Sigmoid colon (tissue), 7 donors: ENCODE results near the gene BRI3. TPM values are rescaled to one million over a fixed set of nuclear protein-coding genes. Genes with fewer than 3 reads are reported as not detected.

Experiments
- DNase-seq: peaks from one replicate; pipeline ENCODE4 v3.0.0-alpha.2; 2019
- H3K27ac ChIP-seq, 4 donors: fragments of 200-600 bp; sonication (generic); one replicate each; pipeline ENCODE4 v1.5.1; 2016 to 2019; ENCODE audit warnings: mild to moderate bottlenecking in 1 of 4
- H3K27me3 ChIP-seq, 3 donors: fragments of 200-600 bp; sonication (generic); one replicate each; pipeline ENCODE4 v1.5.1; 2019; ENCODE audit warnings: mild to moderate bottlenecking in 1 of 3
- H3K36me3 ChIP-seq, 4 donors: fragments of 200-600 bp; sonication (generic); one replicate each; pipeline ENCODE4 v1.5.1; 2016 to 2019
- H3K4me1 ChIP-seq, 4 donors: fragments of 200-600 bp; sonication (generic); one replicate each; pipeline ENCODE4 v1.5.1; 2017 to 2019
- H3K4me3 ChIP-seq, 4 donors: fragments of 200-600 bp; sonication (generic); one replicate each; pipeline ENCODE4 v1.5.1; 2017 to 2019; ENCODE audit warnings: mild to moderate bottlenecking in 2 of 4, moderate library complexity in 1 of 4
- H3K9me3 ChIP-seq, 4 donors: fragments of 200-600 bp in 3 of 4; sonication (generic) in 3 of 4; one replicate each; pipeline versions ENCODE4 v1.5.1 to v1.6.1; 2013 to 2019
- EP300 ChIP-seq, 4 donors: sonication (generic); formaldehyde crosslinking; IDR thresholded peaks; one replicate each; pipeline ENCODE4 v1.6.1; 2017; ENCODE audit warnings: antibody characterized with exemption in 4 of 4
- POLR2A ChIP-seq, 2 donors: fragments of 450-650 bp; IDR thresholded peaks; one replicate each; pipeline ENCODE4 v1.6.1; 2016; ENCODE audit warnings: antibody characterized with exemption in 2 of 2, mild to moderate bottlenecking in 2 of 2, moderate library complexity in 2 of 2
- POLR2AphosphoS5 ChIP-seq, 4 donors: sonication (generic); formaldehyde crosslinking; IDR thresholded peaks; one replicate each; pipeline ENCODE4 v1.6.1; 2017; ENCODE audit warnings: antibody characterized with exemption in 4 of 4
- WGBS, 2 donors: extraction: QIAGEN DNeasy Blood & Tissue Kit; methylation state at CpG; one replicate each; pipeline ENCODE4 v1.1.7; 2013; 5-methylcytosine and 5-hydroxymethylcytosine counted together
- intact Hi-C: fragments of 100-400 bp; cut with DNase I; formaldehyde crosslinking; loops from one replicate; pipeline ENCODE4 v1.15.1; 2023
- polyA plus RNA-seq, 3 donors: library from polyadenylated mRNA; stranded (reverse); fragments of 200-250 nt; gene quantifications; one replicate each; pipeline ENCODE4 v1.2.3, GENCODE V29; 2013
- total RNA-seq, 4 donors: library from RNA; depleted of rRNA; stranded (reverse); fragments of >200 nt; gene quantifications; one replicate each; pipeline ENCODE4 v1.1.0, GENCODE V29; 2016
- TF ChIP-seq, protein P1 (sequence below), 4 experiments: fragments of 450-650 bp in 3 of 4; fragments of 200-600 bp in 1 of 4; IDR thresholded peaks; one replicate each; pipeline ENCODE4 v1.5.1; 2016 to 2019; ENCODE audit warnings: antibody characterized with exemption in 4 of 4, mild to moderate bottlenecking in 3 of 4, moderate library complexity in 2 of 4
- donor health status: healthy with polysubstance abuse.
- donor health status: Bipolar disorder and iron deficiency.
- donor health status: healthy.

The BRI3 gene
- total and polyA plus RNA-seq, 7 donors, result 44.9 to 344 (median 61.8) TPM

DNA sequence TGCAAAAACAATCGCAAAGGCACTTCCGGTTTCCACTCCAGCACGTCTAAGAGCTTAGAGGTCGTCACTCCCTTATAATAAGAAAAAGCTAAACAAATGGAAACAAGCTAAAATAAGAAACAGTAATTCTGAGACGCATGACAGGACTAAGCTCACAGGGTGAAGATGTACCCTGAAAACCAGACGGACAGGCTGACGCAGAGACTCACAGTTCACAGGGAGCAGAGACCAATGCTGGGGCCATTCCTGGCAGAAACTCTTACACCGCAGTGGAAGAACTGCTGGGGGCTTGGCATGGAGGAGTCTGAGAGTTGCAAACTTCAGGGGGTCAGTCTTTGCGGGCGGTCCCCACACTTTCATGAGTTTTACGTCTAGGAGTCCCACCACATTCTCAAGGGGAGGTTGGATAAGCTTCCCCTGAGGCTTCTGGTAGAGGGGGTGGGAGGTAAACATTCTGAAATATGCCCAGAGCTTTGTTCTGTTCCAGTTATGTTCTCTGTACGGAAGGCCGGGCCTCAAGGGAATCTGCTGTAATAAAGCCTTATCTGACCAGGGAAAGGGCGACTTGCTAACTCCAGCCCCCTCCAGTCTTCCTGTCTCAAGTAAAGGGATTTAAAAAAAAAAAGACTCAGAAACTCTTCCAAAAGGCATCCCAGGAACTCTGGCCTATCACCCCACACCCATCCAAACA lies 47.8 kb downstream of the BRI3 start:
- WGBS, 2 donors, result 72 to 83% methylated on average over 14 of the region's 14 CpGs
- DNase-seq, result no peak
- Histone ChIP-seq H3K27ac (no peak overlapping the region), H3K27me3 (peaks cover 0 to 5% (median 4%) of the 10 kb centered on the region in 3 donors), H3K4me3 (no peak overlapping the region), H3K36me3 (no peaks in the 10 kb centered on the region), H3K9me3 (no peaks in the 10 kb centered on the region), H3K4me1 (no peaks in the 10 kb centered on the region)
- intact Hi-C loops, result no loop called here
- TF ChIP-seq, protein P1, sequence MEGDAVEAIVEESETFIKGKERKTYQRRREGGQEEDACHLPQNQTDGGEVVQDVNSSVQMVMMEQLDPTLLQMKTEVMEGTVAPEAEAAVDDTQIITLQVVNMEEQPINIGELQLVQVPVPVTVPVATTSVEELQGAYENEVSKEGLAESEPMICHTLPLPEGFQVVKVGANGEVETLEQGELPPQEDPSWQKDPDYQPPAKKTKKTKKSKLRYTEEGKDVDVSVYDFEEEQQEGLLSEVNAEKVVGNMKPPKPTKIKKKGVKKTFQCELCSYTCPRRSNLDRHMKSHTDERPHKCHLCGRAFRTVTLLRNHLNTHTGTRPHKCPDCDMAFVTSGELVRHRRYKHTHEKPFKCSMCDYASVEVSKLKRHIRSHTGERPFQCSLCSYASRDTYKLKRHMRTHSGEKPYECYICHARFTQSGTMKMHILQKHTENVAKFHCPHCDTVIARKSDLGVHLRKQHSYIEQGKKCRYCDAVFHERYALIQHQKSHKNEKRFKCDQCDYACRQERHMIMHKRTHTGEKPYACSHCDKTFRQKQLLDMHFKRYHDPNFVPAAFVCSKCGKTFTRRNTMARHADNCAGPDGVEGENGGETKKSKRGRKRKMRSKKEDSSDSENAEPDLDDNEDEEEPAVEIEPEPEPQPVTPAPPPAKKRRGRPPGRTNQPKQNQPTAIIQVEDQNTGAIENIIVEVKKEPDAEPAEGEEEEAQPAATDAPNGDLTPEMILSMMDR (IDR thresholded peaks at IDR 0.05), result no peak
- TF ChIP-seq POLR2A (IDR thresholded peaks at IDR 0.05), result no peak
- no peak for TF ChIP-seq POLR2AphosphoS5 (IDR thresholded peaks at IDR 0.05)
- no peak for TF ChIP-seq EP300 (IDR thresholded peaks at IDR 0.05)

DNA sequence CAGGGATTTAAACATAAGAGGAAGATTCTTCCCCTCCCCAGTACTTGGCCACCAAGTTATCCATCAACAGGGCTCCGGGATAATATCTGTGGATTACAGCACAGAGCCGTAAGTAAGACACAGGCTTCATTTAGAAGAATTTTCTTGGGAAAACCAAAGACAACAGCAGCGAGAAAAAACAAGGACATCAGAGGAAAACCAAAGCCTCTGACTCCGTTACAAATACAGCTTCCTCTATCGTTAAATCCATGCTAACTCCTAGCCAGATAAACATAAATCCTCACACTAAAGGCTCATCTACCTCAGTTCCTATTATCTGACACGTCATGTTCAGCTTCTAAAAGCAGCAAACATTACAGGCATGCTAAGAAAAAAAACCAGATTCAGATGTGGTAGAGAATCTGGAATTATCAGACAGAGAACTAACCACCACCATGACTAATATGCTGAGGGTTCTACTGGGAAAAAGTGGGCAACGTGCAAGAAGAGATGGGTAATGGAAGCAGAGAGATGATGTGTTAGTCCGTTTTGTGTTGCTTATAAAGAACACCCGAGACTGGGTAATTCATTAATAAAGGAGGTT lies 48.4 kb downstream of the BRI3 start:
- WGBS, 2 donors, result 78 to 85% methylated on average over 9 of the region's 9 CpGs
- no peaks in the 10 kb centered on the region for H3K9me3 ChIP-seq
- no peaks in the 10 kb centered on the region for H3K36me3 ChIP-seq
- no peak overlapping the region for H3K4me3 ChIP-seq
- H3K27me3 ChIP-seq, result peaks cover 0 to 2% (median 0%) of the 10 kb centered on the region in 3 donors
- peak overlapping the region in 1 of 4 donors; percentile 18 for H3K27ac ChIP-seq
- intact Hi-C loops, result no loop called here
- TF ChIP-seq EP300 (IDR thresholded peaks at IDR 0.05), result no peak
- TF ChIP-seq, protein P1 (IDR thresholded peaks at IDR 0.05), result no peak
- TF ChIP-seq POLR2AphosphoS5 (IDR thresholded peaks at IDR 0.05), result no peak
- no peak for TF ChIP-seq POLR2A (IDR thresholded peaks at IDR 0.05)
- no peaks in the 10 kb centered on the region for H3K4me1 ChIP-seq
- no peak for DNase-seq

DNA sequence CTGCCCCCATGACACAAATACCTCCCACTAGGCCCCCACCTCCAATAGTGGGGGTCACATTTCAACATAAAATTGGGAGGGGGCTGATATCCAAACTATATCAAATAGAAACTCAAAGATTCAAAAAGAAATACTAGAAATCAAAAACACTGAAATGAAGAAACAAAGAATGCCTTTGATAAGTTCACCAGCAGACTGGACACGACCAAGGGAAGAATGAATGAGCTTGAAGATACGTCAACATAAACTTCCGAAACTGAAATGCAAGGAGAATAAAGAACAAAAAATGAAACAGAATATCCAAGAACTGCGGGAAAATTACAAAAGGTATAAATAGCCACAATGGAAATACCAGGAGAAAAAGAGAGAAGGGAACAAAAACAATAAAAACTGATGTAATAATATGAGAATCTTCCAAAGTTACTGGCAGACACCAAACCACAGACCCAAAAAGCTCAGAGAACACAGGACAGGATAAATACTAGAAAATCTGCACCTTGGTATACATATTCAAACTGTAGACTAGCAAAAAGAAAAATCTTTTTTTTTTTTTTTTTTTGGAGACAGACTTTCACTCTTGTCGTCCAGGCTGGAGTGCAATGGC lies 49.5 kb downstream of the BRI3 start:
- H3K27ac ChIP-seq, result no peak overlapping the region

DNA sequence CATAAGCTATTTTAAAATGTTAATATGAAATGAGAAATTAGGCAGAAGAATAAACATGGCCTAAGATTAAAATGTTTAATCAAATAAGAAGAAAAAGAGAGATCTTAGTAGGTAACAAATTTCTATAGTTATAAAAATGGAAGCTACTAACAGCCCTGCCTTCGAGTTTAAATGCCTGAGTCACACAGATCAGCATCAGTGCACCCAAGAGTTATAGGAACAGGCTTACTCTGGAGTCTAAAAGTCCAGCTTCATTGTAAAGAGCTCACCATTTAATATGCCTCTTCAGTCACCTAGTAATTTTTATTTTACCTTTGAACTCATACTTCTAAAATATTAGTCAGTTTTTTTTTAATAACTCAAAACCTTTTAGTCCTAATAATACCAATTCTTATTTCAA lies 52.6 kb downstream of the BRI3 start:
- WGBS, 2 donors, result 71 to 74% methylated on average over 1 of the region's 1 CpG
- Histone ChIP-seq H3K9me3 (no peaks in the 10 kb centered on the region), H3K4me1 (no peaks in the 10 kb centered on the region), H3K4me3 (no peak overlapping the region), H3K27me3 (no peaks in the 10 kb centered on the region), H3K27ac (no peak overlapping the region), H3K36me3 (no peaks in the 10 kb centered on the region)
- DNase-seq, result no peak
- intact Hi-C loops, result no loop called here
- TF ChIP-seq POLR2AphosphoS5 (IDR thresholded peaks at IDR 0.05) (no peak), POLR2A (IDR thresholded peaks at IDR 0.05) (no peak), EP300 (IDR thresholded peaks at IDR 0.05) (no peak)
- TF ChIP-seq, protein P1 (IDR thresholded peaks at IDR 0.05), result no peak

More for the DNA sequence above, 49.5 kb downstream of the BRI3 start:
- Histone ChIP-seq H3K27me3 (no peaks in the 10 kb centered on the region), H3K9me3 (no peaks in the 10 kb centered on the region), H3K36me3 (no peaks in the 10 kb centered on the region), H3K4me3 (no peak overlapping the region), H3K4me1 (no peaks in the 10 kb centered on the region)
- 95 to 97% methylated on average over 5 of the region's 5 CpGs for whole genome bisulfite sequencing, 2 donors
- intact Hi-C loops, result no loop called here
- no peak for DNase-seq
- TF ChIP-seq EP300 (IDR thresholded peaks at IDR 0.05) (no peak), POLR2A (IDR thresholded peaks at IDR 0.05) (no peak), POLR2AphosphoS5 (IDR thresholded peaks at IDR 0.05) (no peak)
- TF ChIP-seq, protein P1 (IDR thresholded peaks at IDR 0.05), result no peak
